Endodermal cell (in vitro differentiated cells): Measurements from ENCODE around the gene DEFB113. TPM values are rescaled to one million over a fixed set of nuclear protein-coding genes. Genes with fewer than 3 reads are reported as not detected.

ENCODE experiments used
- DNase-seq: peaks from one replicate; pipeline ENCODE4 v3.0.0-alpha.2; 2017
- H3K27ac ChIP-seq: 2 replicates; pipeline ENCODE4 v1.5.1; 2013; ENCODE audit warnings: mild to moderate bottlenecking, low read depth, low read length, moderate library complexity
- H3K27me3 ChIP-seq: 2 replicates; pipeline ENCODE4 v1.6.1; 2013; ENCODE audit warnings: mild to moderate bottlenecking, low read length, moderate library complexity; ENCODE audit not compliant: insufficient read depth, control insufficient read depth, poor library complexity, severe bottlenecking
- H3K36me3 ChIP-seq: 2 replicates; pipeline ENCODE4 v1.7.0; 2013; ENCODE audit warnings: mild to moderate bottlenecking, low read length, moderate library complexity; ENCODE audit not compliant: control insufficient read depth, insufficient read depth
- H3K4me1 ChIP-seq: one replicate; pipeline ENCODE4 v1.7.0; 2013; ENCODE audit warnings: low read length; ENCODE audit not compliant: control insufficient read depth, insufficient read depth
- H3K4me3 ChIP-seq: 2 replicates; pipeline ENCODE4 v1.5.1; 2013; ENCODE audit warnings: mild to moderate bottlenecking, low read length, moderate library complexity
- H3K9ac ChIP-seq: 2 replicates; pipeline ENCODE4 v1.6.1; 2013; ENCODE audit warnings: mild to moderate bottlenecking, low read length, moderate library complexity; ENCODE audit not compliant: poor library complexity, severe bottlenecking; ENCODE audit errors: extremely low read depth
- H3K9me3 ChIP-seq: 2 replicates; pipeline ENCODE4 v1.6.1; 2013; ENCODE audit warnings: mild to moderate bottlenecking, low read length, moderate library complexity; ENCODE audit not compliant: control insufficient read depth
- H3K27ac Mint-ChIP-seq: 2 replicates; pipeline ENCODE4 v1.8.0; 2020; ENCODE audit warnings: mixed read lengths
- H3K27me3 Mint-ChIP-seq: 2 replicates; pipeline ENCODE4 v1.8.0; 2021; ENCODE audit warnings: mild to moderate bottlenecking, mixed read lengths; ENCODE audit not compliant: insufficient read depth
- H3K36me3 Mint-ChIP-seq: 2 replicates; pipeline ENCODE4 v1.8.0; 2020; ENCODE audit warnings: low read depth, mixed read lengths
- H3K4me1 Mint-ChIP-seq: 2 replicates; pipeline ENCODE4 v1.8.0; 2020; ENCODE audit warnings: mixed read lengths
- H3K4me3 Mint-ChIP-seq: 2 replicates; pipeline ENCODE4 v1.8.0; 2020; ENCODE audit warnings: mild to moderate bottlenecking, moderate library complexity, mixed read lengths
- H3K9me3 Mint-ChIP-seq: 2 replicates; pipeline ENCODE4 v1.8.0; 2020; ENCODE audit warnings: mild to moderate bottlenecking, mixed read lengths
- WGBS, 2 experiments: methylation state at CpG; one replicate each; pipeline versions ENCODE4 v1.1.5 to v1.1.7; 2013; ENCODE audit warnings: missing lambda C conversion rate in 2 of 2, mixed read lengths in 1 of 2; ENCODE audit not compliant: insufficient coverage in 1 of 2, insufficient read length in 1 of 2; 5-methylcytosine and 5-hydroxymethylcytosine counted together
- total RNA-seq, 2 donors: library from RNA; stranded (reverse); fragmentation: NEBNext Ultra II Directional in 1 of 2; extraction: Animal tissue kit (Norgen Biotek cat#: 25700) in 1 of 2; gene quantifications; 2 replicates in 1 of 2; 3 replicates in 1 of 2; pipeline ENCODE4 v1.2.1, GENCODE V29; 2021
- TF ChIP-seq, protein P1 (sequence below): fragments of 200-600 bp; sonication (generic); conservative IDR thresholded peaks from 2 replicates; pipeline ENCODE4 v1.5.0; 2021; ENCODE audit warnings: antibody characterized with exemption, mild to moderate bottlenecking

Gene DEFB113
- total RNA-seq, 2 donors from 2014 or later: not detected

DNA sequence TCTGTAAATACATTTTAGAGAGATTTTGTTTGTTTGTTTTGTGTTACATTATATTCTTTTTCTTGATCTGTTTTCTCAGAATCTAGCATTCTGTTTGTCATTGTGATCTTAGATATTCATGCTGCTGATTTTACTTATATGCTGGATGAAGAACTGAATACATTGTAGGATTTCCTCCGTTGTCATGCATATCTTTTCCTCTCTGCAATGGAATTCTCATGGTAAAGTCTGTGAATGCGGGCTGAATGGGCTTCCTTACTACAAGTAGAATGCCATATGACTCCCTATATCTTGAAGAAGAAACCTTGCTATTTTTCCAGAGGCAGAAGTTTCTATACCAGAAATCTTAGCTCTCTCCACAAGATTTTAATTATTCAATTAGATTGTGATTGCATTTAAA lies 3.1 kb downstream of the DEFB113 start:
- Histone ChIP-seq H3K4me1 (no peaks in the 10 kb centered on the region), H3K9ac (no peak overlapping the region), H3K9me3 (no peaks in the 10 kb centered on the region), H3K27me3 (no peaks in the 10 kb centered on the region), H3K4me3 (no peak overlapping the region), H3K36me3 (no peaks in the 10 kb centered on the region), H3K27ac (no peak overlapping the region)
- Mint-ChIP-seq H3K27me3 (no peaks in the 10 kb centered on the region), H3K36me3 (no peaks in the 10 kb centered on the region), H3K4me1 (no peaks in the 10 kb centered on the region), H3K4me3 (no peak overlapping the region), H3K27ac (no peak overlapping the region), H3K9me3 (no peaks in the 10 kb centered on the region)
- DNase-seq: peak; percentile 44
- 16 to 30% methylated on average over 2 of the region's 2 CpGs for whole genome bisulfite sequencing, 2 experiments
- TF ChIP-seq, protein P1, sequence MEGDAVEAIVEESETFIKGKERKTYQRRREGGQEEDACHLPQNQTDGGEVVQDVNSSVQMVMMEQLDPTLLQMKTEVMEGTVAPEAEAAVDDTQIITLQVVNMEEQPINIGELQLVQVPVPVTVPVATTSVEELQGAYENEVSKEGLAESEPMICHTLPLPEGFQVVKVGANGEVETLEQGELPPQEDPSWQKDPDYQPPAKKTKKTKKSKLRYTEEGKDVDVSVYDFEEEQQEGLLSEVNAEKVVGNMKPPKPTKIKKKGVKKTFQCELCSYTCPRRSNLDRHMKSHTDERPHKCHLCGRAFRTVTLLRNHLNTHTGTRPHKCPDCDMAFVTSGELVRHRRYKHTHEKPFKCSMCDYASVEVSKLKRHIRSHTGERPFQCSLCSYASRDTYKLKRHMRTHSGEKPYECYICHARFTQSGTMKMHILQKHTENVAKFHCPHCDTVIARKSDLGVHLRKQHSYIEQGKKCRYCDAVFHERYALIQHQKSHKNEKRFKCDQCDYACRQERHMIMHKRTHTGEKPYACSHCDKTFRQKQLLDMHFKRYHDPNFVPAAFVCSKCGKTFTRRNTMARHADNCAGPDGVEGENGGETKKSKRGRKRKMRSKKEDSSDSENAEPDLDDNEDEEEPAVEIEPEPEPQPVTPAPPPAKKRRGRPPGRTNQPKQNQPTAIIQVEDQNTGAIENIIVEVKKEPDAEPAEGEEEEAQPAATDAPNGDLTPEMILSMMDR: no peak

DNA sequence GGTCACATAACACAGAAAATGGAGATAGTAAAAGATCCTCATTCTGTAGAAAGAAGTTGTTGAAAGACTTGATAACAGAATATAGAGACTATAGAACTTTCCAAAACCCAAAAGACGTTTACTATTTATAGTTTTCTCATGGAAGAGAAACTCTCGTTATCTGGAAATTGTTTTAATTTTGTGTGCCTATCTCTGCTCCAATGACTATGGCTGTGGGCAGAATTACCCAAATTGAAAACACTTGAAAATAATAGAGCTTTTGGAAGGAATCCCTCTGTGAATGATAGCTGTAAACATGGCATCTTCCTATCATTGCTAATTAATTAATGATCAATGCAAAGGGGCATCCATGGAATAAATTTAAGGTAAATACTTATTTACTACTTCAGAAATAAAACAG lies 5.4 kb downstream of the DEFB113 start, which contains the start of gene DEFB114:
Gene DEFB114 (minus strand): TSS at position 101 of the 400 bp plus-strand sequence. CDS start 59 bp downstream, at position 42.
- Mint-ChIP-seq H3K27ac (no peak within 1 kb of the TSS), H3K36me3 (no peaks in the 10 kb centered on the region), H3K4me1 (no peaks in the 10 kb centered on the region), H3K9me3 (peaks cover 5% of the 10 kb centered on the region), H3K4me3 (no peak within 1 kb of the TSS), H3K27me3 (no peaks in the 10 kb centered on the region)
- H3K4me3 ChIP-seq: no peak within 1 kb of the TSS
- 92% methylated on average over 2 of the region's 2 CpGs for WGBS, 2 experiments
- no peak for DNase-seq
- H3K4me1 ChIP-seq: no peaks in the 10 kb centered on the region
- no peak within 1 kb of the TSS for H3K27ac ChIP-seq
- H3K9me3 ChIP-seq: no peaks in the 10 kb centered on the region
- TF ChIP-seq, protein P1: no peak
- no peak within 1 kb of the TSS for H3K9ac ChIP-seq
- H3K36me3 ChIP-seq: no peaks in the 10 kb centered on the region
- no peaks in the 10 kb centered on the region for H3K27me3 ChIP-seq

DNA sequence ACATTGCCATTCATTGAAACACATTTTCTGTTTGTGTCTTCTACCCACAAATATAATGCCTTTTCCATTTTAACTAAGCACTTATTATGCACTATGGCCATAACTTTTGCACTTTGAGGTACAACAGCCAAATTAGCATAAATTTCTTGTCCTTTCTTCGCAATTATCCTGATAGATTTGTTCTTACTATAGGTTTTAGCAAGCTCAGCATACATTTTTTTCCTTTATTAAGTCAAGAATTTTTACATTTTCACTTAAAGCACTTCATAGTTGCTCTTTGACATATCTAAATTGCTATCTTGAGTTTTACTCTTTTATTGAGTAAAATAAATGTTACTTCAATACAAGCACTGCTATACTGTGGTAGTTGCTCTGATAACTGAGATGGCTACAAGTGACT lies 11.2 kb downstream of the DEFB113 start:
- Mint-ChIP-seq H3K4me1 (no peaks in the 10 kb centered on the region), H3K36me3 (no peaks in the 10 kb centered on the region)

More for the DNA sequence above, 11.2 kb downstream of the DEFB113 start:
- no peaks in the 10 kb centered on the region for H3K9me3 ChIP-seq
- no peaks in the 10 kb centered on the region for H3K4me1 ChIP-seq
- WGBS, 2 experiments: 93 to 100% methylated on average over 1 of the region's 1 CpG
- TF ChIP-seq, protein P1: no peak
- Mint-ChIP-seq H3K27ac (no peak overlapping the region), H3K27me3 (no peaks in the 10 kb centered on the region), H3K4me3 (no peak overlapping the region), H3K9me3 (peaks cover 9% of the 10 kb centered on the region)
- H3K9ac ChIP-seq: no peak overlapping the region
- H3K27ac ChIP-seq: no peak overlapping the region
- H3K36me3 ChIP-seq: no peaks in the 10 kb centered on the region
- no peak for DNase-seq
- H3K27me3 ChIP-seq: no peaks in the 10 kb centered on the region
- no peak overlapping the region for H3K4me3 ChIP-seq
